Measurements from ENCODE around the gene PMEPA1. TPM values are rescaled to one million over a fixed set of nuclear protein-coding genes. Genes with fewer than 3 reads are reported as not detected.

Gene PMEPA1
- total RNA-seq, 4 donors from 2014 or later, result 7.5 to 31.3 (median 13.9) TPM

DNA sequence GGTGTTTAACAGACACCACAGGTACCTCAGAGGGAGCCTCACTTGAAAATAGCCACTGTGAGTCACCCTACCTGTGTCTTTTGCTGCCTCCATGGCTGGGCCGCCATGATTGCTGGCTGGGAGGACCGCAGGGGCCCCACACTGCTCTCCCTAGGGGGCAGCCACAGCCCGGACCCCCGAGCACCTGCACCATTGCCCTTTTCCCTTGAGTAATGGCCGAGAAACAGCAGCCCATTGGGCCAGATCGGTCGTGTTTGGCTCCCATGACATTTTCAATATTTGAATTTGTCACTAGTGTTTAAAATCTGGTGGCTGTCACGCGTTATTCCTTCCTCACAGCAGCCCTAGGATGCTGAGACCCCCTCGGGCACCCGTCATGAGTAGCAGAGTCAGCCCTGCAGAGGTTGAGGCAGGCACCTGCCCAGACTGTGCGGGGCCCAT is 96.3 kb downstream of the PMEPA1 start:
- TF ChIP-seq, protein P1, sequence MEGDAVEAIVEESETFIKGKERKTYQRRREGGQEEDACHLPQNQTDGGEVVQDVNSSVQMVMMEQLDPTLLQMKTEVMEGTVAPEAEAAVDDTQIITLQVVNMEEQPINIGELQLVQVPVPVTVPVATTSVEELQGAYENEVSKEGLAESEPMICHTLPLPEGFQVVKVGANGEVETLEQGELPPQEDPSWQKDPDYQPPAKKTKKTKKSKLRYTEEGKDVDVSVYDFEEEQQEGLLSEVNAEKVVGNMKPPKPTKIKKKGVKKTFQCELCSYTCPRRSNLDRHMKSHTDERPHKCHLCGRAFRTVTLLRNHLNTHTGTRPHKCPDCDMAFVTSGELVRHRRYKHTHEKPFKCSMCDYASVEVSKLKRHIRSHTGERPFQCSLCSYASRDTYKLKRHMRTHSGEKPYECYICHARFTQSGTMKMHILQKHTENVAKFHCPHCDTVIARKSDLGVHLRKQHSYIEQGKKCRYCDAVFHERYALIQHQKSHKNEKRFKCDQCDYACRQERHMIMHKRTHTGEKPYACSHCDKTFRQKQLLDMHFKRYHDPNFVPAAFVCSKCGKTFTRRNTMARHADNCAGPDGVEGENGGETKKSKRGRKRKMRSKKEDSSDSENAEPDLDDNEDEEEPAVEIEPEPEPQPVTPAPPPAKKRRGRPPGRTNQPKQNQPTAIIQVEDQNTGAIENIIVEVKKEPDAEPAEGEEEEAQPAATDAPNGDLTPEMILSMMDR (IDR thresholded peaks at IDR 0.05; ENCODE audit: low read depth), result no peak

DNA sequence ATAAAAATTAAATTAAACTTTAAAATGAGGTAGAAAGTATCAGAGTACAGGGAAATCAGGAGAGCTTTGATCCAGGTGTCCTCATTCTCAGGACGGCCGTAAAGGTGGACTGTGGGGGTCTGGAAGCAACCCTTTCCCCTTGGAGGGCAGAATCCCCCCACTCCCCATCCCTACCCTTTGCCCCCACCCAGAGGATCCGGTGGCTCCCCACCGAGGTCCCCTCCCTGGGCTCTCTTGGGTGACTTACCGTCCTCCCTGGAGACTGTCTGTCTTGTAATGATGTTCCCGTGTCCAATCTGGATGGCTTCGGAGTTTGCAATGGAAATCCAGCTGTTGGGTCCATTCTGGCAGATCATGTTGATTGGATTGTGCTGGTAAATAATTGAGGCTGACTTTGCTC is 96.9 kb downstream of the PMEPA1 start:
- TF ChIP-seq, protein P1 (IDR thresholded peaks at IDR 0.05; ENCODE audit: low read depth), result no peak

DNA sequence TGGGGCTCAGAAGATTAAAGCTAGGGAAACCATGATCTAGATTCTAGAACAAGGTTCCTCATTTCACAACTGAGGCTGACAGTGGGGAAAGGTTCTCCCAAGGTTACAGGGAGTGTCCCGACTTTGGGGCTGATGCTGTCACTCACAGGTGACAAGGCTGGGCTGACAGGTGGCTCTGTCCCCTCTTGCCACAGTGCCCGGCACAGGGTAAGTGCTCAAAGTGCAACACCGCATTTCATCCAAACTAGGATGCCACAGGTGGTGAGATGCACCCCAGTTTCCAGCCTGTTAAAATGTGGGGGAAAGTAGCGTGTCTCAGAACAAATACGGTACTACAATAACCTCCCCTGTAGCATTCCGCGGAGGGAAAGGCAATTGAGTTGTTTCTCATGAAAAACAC is 97.4 kb downstream of the PMEPA1 start:
- TF ChIP-seq, protein P1 (IDR thresholded peaks at IDR 0.05; ENCODE audit: low read depth), result no peak

DNA sequence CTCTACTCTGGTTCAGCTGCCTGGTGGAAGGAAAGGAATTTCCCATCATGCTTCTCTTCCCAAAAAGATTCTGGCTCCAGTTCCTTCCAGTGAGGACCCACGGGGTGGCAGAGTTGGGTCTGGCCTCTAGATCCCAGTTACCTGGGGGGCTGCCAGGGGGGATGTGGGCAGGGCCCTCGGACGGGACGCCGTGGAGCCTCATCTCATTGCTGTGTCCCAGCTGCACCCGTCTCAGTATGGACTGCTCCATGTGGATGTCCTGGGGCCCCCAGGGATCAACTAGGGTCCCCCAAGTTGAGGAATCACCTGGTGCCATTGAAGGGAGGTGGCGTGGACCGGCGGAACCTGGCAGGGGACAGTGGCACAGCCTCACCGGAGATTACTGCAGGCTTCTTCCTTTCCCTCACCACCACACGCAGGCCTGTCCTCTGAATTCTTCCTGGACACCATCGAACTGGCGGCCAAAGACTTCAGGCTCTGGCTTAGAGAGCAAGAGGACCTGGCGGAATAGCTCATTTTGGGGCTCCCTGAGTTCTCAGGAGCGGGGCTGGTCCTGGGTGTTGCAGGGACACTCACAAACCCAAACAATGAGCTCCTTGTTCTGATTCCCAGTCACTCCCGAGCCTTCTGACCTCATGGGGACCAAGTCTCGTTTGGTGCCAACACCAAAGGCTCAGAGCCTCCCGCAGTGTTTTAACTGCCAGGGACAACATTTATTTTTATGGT is 98.1 kb downstream of the PMEPA1 start:
- TF ChIP-seq, protein P1 (IDR thresholded peaks at IDR 0.05; ENCODE audit: low read depth), result no peak

DNA sequence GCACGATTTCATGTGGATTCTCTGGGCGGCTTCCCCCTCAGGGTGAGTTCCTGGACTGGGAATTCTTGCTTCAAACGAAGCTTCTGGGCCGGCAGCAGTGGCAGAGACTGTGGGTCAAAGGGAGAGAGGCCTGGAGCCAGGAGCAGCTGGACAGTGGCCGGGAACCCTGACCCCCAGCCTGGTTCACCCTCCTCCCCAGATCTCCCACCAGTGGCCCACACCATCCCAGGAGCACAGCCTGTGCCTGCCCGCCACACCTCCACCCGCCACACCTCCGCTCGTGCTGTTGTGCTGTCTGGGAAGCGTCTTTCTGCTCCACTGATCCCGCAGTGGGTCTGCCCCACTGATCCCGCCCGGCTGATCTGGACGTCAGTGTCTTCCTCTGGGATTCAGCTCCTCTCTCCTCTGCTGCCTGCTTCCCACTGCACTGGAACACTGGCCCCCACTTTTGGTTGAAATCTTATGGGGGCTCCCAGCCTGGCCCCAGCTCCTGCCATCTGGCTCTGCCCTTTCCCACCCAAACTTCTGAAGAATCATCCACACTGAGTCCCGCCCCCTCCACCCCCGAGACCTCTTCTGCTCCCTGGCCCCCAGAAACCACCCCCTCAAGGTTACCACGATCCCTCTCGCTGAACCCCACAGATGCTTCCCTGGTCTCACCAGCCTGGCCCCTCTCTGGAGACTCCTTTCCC is 99.4 kb downstream of the PMEPA1 start:
- TF ChIP-seq, protein P1 (IDR thresholded peaks at IDR 0.05; ENCODE audit: low read depth), result no peak

DNA sequence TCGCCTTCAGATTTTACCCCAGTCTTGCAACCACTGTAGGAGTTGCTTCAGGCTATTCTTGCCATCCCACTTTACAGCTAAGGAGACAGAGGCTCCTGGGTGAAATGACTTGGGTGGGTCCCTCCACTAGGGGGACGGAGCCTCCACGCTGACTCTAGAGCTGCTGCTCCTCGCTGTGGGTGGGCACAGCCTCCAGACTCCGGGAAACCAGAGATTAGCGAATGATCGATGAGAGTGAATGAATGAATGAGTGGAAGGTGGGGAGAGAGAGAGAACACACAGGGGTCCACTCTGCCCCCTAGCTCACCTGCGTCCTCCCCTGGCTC is 100.0 kb downstream of the PMEPA1 start:
- TF ChIP-seq, protein P1 (IDR thresholded peaks at IDR 0.05; ENCODE audit: low read depth), result no peak

DNA sequence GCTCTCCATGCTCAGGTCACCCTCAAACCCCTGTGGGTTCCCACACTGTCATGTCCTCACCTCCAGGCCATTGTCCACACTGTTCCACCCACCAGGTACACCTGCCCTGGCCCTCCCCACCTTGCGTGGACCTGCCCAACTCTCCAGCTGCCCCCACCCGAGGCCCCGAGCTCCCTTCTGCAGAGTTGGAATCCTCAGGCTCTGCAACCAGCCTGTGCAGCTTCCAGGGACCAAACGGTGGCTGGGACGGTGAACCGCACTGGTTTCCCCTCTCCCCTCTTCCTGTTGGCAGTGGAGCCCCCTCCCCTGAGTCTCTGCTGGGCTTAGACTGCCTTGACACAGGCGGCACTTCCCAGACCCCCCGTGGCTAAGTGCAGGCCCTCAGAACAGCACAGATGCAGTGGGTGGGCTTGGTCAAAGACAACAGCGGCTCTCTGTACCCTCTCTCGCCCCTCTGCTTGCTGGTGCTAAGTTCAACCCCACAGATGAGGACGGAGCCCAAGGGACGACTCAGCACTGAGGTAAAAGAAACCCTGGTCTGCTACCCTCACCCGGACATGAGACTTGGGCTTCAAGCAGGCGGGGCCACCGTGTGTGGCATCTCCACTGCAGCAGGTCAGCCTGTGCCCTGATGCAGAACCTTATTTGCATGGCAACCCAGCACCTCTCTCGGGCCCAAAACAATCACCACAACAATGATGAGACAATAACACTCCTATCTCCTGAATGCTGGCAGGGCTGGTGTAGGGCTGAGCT is 100.6 kb downstream of the PMEPA1 start:
- TF ChIP-seq, protein P1 (IDR thresholded peaks at IDR 0.05; ENCODE audit: low read depth), result no peak
